LNCAP (cell line): ENCODE results near the gene DYNC2LI1.

Experiments
- TF ChIP-seq, protein P1 (sequence below): fragments of 450-650 bp; IDR thresholded peaks from 2 replicates; pipeline ENCODE4 v1.5.1; 2017; ENCODE audit warnings: mild to moderate bottlenecking

The DYNC2LI1 gene

DNA sequence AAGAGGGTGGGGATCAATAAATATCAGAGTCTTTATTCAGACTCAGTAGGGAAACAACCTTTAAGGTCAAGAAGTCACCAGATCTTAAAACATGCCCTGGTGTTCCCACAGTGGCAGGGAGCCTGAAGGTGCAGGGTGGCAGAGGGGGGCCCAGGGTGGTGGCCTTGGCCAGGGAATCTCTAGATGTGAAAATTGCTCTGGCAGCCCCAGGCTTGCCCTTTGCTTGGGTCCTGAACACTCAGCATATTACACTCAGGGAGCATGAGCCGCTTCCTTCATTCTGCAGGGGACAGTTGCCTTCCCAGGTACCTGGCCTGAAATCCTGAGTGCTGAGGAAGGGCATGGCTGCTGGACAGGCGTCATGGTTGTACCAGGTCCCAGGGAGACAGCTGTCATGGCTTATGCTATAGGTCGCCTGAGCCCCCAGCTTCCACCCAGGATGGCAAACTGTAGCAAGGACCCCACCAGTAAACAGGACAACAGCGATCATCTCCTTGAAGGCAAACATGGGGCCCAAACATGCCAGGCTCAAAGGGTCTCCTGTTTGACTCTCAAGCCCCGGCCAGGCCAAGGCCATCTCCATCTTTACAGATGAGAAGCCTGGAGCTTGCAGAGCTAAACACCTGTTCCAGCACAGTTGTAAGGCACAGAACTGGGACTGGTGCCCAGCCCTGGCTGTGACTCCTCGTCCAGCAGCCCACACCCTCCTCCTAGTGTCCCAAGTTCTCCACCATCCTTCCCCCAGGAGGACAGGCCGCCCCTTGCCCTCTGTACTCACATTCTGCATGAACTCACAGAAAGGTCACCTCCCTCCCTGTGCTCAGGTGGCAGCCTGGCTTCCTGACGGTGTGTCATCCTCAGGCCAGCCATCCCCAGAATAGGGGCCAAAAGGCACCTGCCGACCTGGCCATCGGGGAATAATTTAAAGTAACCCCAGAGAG is 79.6 kb downstream of the DYNC2LI1 start:
- TF ChIP-seq, protein P1, sequence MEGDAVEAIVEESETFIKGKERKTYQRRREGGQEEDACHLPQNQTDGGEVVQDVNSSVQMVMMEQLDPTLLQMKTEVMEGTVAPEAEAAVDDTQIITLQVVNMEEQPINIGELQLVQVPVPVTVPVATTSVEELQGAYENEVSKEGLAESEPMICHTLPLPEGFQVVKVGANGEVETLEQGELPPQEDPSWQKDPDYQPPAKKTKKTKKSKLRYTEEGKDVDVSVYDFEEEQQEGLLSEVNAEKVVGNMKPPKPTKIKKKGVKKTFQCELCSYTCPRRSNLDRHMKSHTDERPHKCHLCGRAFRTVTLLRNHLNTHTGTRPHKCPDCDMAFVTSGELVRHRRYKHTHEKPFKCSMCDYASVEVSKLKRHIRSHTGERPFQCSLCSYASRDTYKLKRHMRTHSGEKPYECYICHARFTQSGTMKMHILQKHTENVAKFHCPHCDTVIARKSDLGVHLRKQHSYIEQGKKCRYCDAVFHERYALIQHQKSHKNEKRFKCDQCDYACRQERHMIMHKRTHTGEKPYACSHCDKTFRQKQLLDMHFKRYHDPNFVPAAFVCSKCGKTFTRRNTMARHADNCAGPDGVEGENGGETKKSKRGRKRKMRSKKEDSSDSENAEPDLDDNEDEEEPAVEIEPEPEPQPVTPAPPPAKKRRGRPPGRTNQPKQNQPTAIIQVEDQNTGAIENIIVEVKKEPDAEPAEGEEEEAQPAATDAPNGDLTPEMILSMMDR: no peak

DNA sequence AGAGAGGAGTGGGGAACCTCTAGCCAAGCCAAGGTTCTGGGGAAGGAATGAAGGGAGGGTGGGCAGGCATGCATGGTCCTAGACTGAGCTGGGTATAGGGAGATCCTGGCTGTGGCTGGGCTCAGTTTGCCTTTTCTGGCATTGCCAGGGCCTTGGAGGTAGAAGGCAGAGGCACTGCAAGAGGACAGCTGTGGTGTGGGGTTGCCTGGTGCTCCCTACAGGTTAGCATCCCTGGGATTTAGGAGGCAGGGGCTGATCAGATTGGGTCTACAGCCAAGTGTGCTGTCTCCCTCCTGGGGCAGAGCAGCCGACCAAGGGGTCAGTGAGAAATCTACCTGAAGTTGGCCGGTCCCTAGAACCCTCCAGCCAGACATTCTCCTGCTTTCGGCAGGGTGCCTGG is 80.8 kb downstream of the DYNC2LI1 start:
- TF ChIP-seq, protein P1: no peak

DNA sequence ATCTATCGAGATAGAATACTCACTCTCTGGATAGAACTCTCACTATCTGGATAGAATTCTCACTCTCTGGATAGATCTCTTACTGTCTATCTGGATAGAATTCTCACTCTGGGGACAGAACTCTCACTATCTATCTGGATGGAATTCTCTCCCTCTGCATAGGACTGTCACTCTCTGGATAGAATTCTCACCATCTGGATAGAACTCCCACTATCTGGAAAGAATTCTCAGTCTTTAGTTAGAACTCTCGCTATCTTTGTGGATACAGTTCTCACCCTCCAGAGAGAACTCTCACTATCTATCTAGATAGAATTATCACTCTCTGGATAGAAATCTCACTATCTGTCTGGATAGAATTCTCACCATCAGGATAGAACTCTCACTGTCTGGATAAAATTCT is 81.5 kb downstream of the DYNC2LI1 start:
- TF ChIP-seq, protein P1: no peak
